Fibroblast of pulmonary artery (primary cell): ENCODE measurements around the gene KCNH4.
A peak's percentile ranks its signal among the peaks of the same experiment; 100 is the strongest.
"Not testable (repeated sequence)": the region's sequence is repeated elsewhere in the genome, so short reads cannot be mapped to it uniquely, and the experiment has no call there.

Experiments
- DNase-seq: peaks from one replicate; pipeline ENCODE4 v3.0.0-alpha.2; 2010; ENCODE audit warnings: low read depth
- H3K4me3 ChIP-seq: replicated peaks from 2 replicates; pipeline ENCODE4 v1.5.1; 2011; ENCODE audit warnings: low read depth, mild to moderate bottlenecking, control low read depth, low read length, moderate library complexity
- CTCF ChIP-seq: IDR thresholded peaks from 2 replicates; pipeline ENCODE4 v1.5.1; 2011; ENCODE audit warnings: mild to moderate bottlenecking, control low read depth, low read length, inconsistent platforms; ENCODE audit errors: missing control alignments

KCNH4 gene

GRCh38 chr17:42214156-42214555, 33.2 kb upstream of the KCNH4 start:
- no peak for TF ChIP-seq CTCF
- no peak overlapping the region for H3K4me3 ChIP-seq
- no peak for DNase-seq

DNA sequence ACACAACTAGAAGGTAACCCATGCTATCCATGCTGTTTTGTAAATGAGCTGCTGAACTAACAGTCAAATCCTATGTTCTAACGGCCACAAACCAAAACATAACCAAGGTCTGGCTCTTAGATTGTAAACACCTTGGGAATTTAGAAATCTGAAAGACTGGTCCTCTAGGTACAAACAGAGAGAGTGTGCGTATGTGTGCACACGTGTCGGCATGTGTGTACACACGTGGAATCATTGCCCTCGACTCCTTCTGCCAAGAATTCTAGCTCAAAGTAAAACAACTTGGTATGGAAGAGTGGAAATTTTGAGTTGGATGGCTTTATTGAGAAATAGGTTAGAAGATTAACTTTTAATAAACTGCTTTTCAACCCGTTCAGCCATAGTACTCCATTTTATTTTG, 31.4 kb upstream of the KCNH4 start:
- no peak for DNase-seq
- H3K4me3 ChIP-seq = no peak overlapping the region
- TF ChIP-seq CTCF = no peak

DNA sequence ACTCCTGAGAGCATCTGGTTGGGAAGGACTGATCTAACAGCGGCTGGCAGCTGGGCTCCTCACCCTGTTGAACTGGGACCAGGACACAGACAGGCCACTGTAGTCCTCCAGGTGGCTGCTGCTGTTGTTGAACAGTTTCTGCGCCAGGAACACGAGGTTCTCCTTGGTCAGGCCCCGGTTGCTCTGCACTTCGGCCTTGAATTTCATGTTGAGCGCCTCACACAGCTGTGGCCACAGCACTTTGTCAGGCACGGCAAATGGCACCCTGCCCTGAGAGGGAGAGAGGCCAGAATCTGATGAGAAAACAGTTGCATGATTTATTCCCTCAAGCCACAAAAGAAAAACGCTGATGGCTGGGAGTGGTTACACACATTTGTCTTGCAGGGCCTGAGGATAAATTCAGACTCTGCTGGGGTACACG, 31.0 kb upstream of the KCNH4 start:
- not testable (repeated sequence) for DNase-seq, H3K4me3 ChIP-seq

DNA sequence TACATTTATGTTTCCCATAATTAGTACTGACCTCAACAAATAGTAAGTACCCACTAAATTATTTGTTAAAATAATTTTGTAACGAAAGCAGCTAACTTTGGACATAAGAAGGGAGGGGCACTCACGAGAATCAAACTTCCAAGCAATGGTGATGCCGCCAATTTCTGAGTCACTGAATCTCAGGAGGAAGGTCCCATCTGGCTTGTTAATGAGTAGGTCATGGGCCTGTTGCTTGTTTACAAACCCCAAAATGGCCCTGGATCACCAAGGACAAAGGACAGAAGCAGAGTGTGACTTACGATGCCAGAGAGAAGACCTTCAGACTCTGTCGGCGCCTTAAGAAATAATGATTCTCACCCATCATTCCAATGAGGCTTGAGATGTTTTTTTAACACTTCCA, 29.1 kb upstream of the KCNH4 start:
- TF ChIP-seq CTCF = no peak
- no peak overlapping the region for H3K4me3 ChIP-seq
- DNase-seq = no peak

DNA sequence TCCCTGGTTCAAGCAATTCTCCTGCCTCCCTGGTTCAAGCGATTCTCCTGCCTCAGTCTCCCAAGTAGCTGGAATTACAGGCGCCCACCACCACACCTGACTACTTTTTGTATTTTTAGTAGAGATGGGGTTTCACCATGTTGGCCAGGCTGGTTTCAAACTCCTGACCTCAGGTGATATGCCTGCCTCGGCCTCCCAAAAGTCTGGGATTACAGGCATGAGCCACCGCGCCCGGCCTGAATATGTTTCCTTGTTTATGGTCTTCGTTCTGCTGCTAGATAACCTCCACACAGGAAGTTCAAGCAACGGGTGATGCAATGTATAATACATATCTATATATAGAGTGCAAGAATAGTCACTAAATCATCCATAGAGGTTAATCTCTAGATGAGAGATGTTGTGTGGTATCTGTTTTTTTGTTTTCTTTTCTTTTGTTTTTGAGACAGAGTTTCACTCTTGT, 25.2 kb upstream of the KCNH4 start:
- not testable (repeated sequence) for DNase-seq, H3K4me3 ChIP-seq

GRCh38 chr17:42203354-42203753, 22.4 kb upstream of the KCNH4 start:
- no peak for DNase-seq
- no peak for TF ChIP-seq CTCF
- H3K4me3 ChIP-seq = no peak overlapping the region

- no peak overlapping the region for H3K4me3 ChIP-seq
- DNase-seq = peak; percentile 68
- TF ChIP-seq CTCF = no peak
Observed at GRCh38 chr17:42202696-42203095, 21.8 kb upstream of the KCNH4 start.

DNA sequence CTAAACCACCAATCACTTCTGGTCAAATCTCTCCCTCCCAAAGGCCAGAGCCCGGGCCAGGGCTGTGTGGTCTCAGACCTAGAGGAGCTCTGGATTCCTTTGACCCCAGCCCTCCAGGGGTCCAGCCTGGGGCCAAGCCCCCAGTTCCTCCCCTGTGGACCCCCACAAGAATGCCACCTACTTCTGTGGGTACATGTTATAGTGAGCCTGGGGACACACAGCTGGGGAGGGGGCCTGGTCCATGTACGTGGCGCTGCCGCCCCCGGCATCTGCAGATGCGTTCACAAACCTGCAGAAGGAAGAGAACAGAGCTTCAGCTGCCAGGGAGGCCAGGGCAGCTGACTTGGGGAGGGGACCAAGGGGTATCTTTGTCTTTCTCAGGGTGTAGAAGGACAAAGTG, 21.2 kb upstream of the KCNH4 start:
- no peak for DNase-seq
- TF ChIP-seq CTCF = no peak

More for the DNA sequence above, 21.2 kb upstream of the KCNH4 start:
- no peak overlapping the region for H3K4me3 ChIP-seq
